ENCODE results near the gene ADGRB3.

DNA sequence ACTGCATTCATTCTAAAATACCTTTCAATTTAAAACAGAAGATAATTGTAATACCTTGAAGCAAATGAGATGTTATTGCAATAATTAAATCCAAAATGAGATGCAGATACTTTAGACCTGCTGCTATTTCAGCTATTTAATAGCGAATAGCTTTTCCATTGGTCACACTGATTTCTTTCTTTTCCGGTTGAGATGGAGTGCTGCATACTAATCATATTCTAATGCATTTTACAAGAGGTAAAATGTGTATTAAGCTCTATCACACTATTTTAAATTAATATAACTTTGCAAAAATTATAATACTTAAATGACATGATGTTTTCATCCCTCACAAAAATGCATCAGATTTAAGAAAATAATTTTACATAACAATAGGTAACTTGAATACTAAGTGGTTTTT lies 74.0 kb downstream of the ADGRB3 start:
- TF ChIP-seq GATA2 (IDR thresholded peaks at IDR 0.05; ENCODE audit: low read depth, low read length) (no peak), GATA3 (IDR thresholded peaks at IDR 0.05; ENCODE audit: low read depth, low read length) (no peak)

All from SH-SY5Y (cell line).